Measurements from ENCODE around the gene PA2G4. TPM values are rescaled to one million over a fixed set of nuclear protein-coding genes. Genes with fewer than 3 reads are reported as not detected.
A peak's percentile ranks its signal among the peaks of the same experiment; 100 is the strongest.
"Not testable (repeated sequence)": the region's sequence is repeated elsewhere in the genome, so short reads cannot be mapped to it uniquely, and the experiment has no call there.

The PA2G4 gene
- total and polyA plus RNA-seq, 7 donors: 75.3 to 258 (median 115) TPM

DNA sequence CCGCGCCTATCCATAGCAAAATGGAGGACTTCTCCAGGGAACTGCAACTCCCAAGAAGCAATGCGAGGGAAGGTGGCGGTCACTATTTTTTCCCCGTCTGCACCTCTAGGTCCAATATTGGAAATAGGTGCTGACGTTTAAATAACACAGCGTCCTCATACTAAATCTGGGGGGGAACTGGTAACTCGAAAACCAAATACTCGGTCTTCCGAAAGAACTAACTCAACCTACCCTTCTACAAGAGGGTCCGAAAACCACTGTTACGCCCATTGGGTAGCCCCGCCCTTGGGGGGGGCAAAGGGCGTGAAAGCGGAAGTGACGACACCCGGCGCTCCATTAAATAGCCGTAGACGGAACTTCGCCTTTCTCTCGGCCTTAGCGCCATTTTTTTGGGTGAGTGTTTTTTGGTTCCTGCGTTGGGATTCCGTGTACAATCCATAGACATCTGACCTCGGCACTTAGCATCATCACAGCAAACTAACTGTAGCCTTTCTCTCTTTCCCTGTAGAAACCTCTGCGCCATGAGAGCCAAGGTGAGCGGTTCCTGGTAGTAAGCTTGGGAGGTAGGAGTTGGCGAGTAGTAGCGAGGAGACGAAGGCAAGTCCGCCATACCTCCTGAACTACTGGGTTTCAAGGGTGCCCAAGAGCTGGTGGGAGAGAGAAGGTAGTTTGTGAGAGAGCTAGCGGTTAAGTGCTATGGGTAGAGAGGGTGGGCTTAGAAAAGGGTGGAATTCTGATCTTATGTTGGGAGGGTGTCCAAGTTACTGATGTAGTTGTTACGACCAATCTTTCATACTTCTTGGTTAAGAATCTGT, 12.1 kb downstream of the PA2G4 start, which contains the start of gene RPL41:
Gene RPL41 (plus strand): TSS at position 367 of the 815 bp plus-strand sequence.
- H3K27me3 ChIP-seq (ENCODE audit: insufficient read depth in 3 of 3, low read length in 2 of 3): no peaks in the 10 kb centered on the region
- TF ChIP-seq, protein P1, sequence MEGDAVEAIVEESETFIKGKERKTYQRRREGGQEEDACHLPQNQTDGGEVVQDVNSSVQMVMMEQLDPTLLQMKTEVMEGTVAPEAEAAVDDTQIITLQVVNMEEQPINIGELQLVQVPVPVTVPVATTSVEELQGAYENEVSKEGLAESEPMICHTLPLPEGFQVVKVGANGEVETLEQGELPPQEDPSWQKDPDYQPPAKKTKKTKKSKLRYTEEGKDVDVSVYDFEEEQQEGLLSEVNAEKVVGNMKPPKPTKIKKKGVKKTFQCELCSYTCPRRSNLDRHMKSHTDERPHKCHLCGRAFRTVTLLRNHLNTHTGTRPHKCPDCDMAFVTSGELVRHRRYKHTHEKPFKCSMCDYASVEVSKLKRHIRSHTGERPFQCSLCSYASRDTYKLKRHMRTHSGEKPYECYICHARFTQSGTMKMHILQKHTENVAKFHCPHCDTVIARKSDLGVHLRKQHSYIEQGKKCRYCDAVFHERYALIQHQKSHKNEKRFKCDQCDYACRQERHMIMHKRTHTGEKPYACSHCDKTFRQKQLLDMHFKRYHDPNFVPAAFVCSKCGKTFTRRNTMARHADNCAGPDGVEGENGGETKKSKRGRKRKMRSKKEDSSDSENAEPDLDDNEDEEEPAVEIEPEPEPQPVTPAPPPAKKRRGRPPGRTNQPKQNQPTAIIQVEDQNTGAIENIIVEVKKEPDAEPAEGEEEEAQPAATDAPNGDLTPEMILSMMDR (IDR thresholded peaks at IDR 0.05): no peak
- no peaks in the 10 kb centered on the region for H3K9me3 ChIP-seq
- peak within 1 kb of the TSS; percentile 95 for H3K27ac ChIP-seq
- peaks cover 31% of the 10 kb centered on the region for H3K4me1 ChIP-seq
- intact Hi-C loops (cut with DNase I): loop anchor here in 1 of 2 donors (5.0 kb wide), 1 partner anchor 106 kb away; the partner anchor contains the start of genes NABP2 and RNF41
- 0% methylated on average over 34 of the region's 34 CpGs for WGBS, 3 donors
- peaks cover 3 to 45% of the 10 kb centered on the region in 2 donors for H3K36me3 ChIP-seq (ENCODE audit: insufficient read depth in 1 of 2, low read depth in 1 of 2)
- ATAC-seq (peak; percentile 73 to 78 (median 74)), DNase-seq (peak; percentile 92 to 96)
- H3K4me3 ChIP-seq: peak within 1 kb of the TSS; percentile 81

DNA sequence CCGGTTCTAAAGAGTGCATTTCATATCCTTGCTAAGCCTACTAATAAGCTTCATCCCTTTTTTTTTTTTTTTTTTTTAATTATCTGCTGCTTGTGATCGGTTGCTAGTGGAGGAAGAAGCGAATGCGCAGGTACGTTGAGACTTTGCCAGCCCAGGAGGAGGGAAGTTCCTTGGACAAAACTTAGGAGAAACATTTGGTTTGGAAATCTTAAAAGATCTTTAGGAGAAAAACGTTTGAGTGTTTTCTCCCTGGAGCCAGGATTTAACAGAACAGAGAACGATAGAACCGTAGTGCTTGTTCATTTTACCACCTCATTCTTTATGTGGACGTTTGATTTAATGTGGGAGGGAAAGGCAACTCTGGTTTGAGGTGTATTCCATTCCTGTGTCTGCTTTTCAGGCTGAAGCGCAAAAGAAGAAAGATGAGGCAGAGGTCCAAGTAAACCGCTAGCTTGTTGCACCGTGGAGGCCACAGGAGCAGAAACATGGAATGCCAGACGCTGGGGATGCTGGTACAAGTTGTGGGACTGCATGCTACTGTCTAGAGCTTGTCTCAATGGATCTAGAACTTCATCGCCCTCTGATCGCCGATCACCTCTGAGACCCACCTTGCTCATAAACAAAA, 12.8 kb downstream of the PA2G4 start:
- intact Hi-C loops (cut with DNase I): loop anchor here in 1 of 2 donors (5.0 kb wide), 1 partner anchor 105 kb away; the partner anchor contains the start of genes NABP2 and RNF41
- ATAC-seq; H3K27me3 ChIP-seq (ENCODE audit: insufficient read depth in 3 of 3, low read length in 2 of 3); H3K9me3 ChIP-seq; DNase-seq: not testable (repeated sequence)
- H3K4me3 ChIP-seq: peak overlapping the region; percentile 81
- H3K36me3 ChIP-seq (ENCODE audit: insufficient read depth in 1 of 2, low read depth in 1 of 2): peaks cover 3 to 45% of the 10 kb centered on the region in 2 donors
- peaks cover 36% of the 10 kb centered on the region for H3K4me1 ChIP-seq
- WGBS, 3 donors: 1 to 3% (median 1%) methylated on average over 12 of the region's 16 CpGs
- H3K27ac ChIP-seq: peak overlapping the region; percentile 95

DNA sequence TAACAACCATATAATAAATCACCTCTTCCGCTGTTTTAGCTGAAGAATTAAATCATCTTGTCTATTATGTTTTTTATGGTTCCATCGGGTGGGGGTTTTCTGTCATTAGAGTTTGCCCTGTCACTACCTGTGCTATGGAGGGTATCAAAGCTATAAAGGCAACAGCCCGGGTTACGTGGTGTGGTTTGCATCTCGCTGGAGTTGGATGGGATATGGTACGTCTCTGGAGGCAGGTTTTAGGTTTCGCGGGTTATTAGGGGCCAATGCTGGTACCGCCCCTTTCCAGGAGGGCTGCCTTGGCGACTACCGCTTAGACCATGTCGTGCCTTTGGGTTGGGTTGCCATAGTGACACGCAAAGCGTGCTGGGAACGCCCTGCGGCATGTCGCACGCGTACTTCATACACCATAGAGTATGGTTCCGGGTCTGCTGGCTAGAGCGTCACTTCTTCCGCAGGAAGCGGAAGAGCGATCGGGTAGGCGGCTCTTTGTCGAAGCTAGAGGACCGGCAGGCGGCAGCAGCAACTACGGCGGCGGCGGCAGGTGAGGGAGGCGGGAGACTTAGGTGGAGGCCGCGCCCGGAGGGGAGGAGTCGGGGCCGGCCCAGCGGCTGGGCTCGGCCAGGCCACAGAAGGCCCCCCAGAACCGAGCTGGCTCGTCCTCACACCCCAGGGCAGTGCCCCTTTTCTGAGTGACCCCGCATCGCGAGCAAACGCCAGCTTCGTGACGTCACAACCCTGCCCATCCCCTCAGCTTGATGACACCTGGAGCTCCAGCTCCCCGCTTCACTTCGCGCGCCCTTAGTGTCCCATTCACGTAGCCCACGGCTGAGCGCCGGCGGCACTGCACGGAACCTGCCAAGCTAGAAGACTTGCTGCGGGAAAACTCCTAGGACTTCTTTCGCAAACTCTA, 13.7 kb downstream of the PA2G4 start, which contains the start of gene ZC3H10:
Gene ZC3H10 (plus strand): TSS at position 489 of the 910 bp plus-strand sequence. CDS start 2,297 bp downstream, outside the sequence.
- H3K36me3 ChIP-seq (ENCODE audit: insufficient read depth in 1 of 2, low read depth in 1 of 2): peaks cover 3 to 40% of the 10 kb centered on the region in 2 donors
- ATAC-seq: peak; percentile 80 to 86 (median 82)
- 0 to 1% (median 0%) methylated on average over 50 to 61 of the region's 61 CpGs for WGBS, 3 donors
- DNase-seq: peak; percentile 97 to 98
- H3K9me3 ChIP-seq: no peaks in the 10 kb centered on the region
- TF ChIP-seq, protein P1 (IDR thresholded peaks at IDR 0.05): peak; percentile 52
- H3K4me1 ChIP-seq: peaks cover 44% of the 10 kb centered on the region
- H3K27ac ChIP-seq: peak within 1 kb of the TSS; percentile 95
- intact Hi-C loops (cut with DNase I): loop anchor here in 1 of 2 donors (5.0 kb wide), 1 partner anchor 104 kb away; the partner anchor contains the start of genes NABP2 and RNF41
- peak within 1 kb of the TSS; percentile 81 for H3K4me3 ChIP-seq
- no peaks in the 10 kb centered on the region for H3K27me3 ChIP-seq (ENCODE audit: insufficient read depth in 3 of 3, low read length in 2 of 3)

DNA sequence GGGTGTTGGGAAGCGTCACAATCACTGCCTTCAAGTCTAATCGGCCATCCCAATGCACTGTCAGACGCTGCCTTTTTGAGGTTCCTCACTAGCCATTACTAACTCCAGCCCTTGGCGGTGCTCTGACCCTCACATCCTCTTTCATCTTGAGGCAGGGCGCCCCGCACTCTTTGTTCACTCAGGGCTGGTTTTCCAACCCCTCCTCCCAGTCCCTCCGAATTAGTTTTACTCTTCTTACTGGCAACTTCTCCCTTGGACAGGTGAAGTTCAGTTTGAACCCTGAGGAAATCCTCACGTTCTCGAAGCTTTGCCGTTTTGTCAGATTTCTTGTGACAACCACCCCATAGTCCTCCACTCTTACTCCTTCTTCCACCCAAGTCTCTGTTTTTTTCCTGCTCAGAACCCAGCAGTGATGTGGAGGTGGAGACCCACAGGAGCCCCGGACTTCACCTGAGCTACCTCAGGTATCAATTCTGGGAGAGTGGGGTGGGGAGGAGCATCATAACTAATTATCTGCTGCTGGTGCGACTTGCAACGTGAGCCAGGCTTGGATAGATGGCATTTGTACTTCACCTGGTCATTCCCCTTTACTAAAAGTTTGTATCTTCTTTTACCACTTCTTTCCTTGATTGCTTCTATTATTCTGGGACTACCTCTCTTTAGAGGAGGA, 14.5 kb downstream of the PA2G4 start:
- no peaks in the 10 kb centered on the region for H3K27me3 ChIP-seq (ENCODE audit: insufficient read depth in 3 of 3, low read length in 2 of 3)
- peak overlapping the region; percentile 81 for H3K4me3 ChIP-seq
- H3K27ac ChIP-seq: peak overlapping the region; percentile 95
- peaks cover 3 to 32% of the 10 kb centered on the region in 2 donors for H3K36me3 ChIP-seq (ENCODE audit: insufficient read depth in 1 of 2, low read depth in 1 of 2)
- ATAC-seq: no peak
- DNase-seq: peak in 1 of 2 donors; percentile 23
- 8 to 12% (median 9%) methylated on average over 13 of the region's 13 CpGs for WGBS, 3 donors
- H3K9me3 ChIP-seq: no peaks in the 10 kb centered on the region
- intact Hi-C loops (cut with DNase I): loop anchor here (1.0 to 5.0 kb wide), 2 partner anchors 103 to 105 kb away; partner anchors contain the start of genes NABP2 (in 2 of the 2) and RNF41 (in 1 of the 2)
- TF ChIP-seq, protein P1 (IDR thresholded peaks at IDR 0.05): no peak
- H3K4me1 ChIP-seq: peaks cover 44% of the 10 kb centered on the region

Measured in psoas muscle (tissue), 8 donors.